ENCODE measurements around the gene SPHK2. TPM values are rescaled to one million over a fixed set of nuclear protein-coding genes. Genes with fewer than 3 reads are reported as not detected.
A peak's percentile ranks its signal among the peaks of the same experiment; 100 is the strongest.

SPHK2 gene
- total RNA-seq, 2 experiments from 2014 or later: 18.2 to 33.3 TPM

- no peak for TF ChIP-seq EZH2phosphoT487 (IDR thresholded peaks at IDR 0.05; ENCODE audit: borderline replicate concordance, low read depth, low read length)
- TF ChIP-seq CTCF (conservative IDR thresholded peaks at IDR 0.05; ENCODE audit: low read length): no peak
- Histone ChIP-seq H3K27ac (ENCODE audit: low read depth, low read length, poor library complexity, severe bottlenecking) (peak within 1 kb of the TSS; percentile 42), H3K4me2 (ENCODE audit: low read length) (peak within 1 kb of the TSS; percentile 93), H2AFZ (ENCODE audit: low read length) (no peak within 1 kb of the TSS), H3K9me3 (ENCODE audit: low read length) (no peaks in the 10 kb centered on the region), H3K36me3 (ENCODE audit: insufficient read depth, low read length) (peaks cover 79% of the 10 kb centered on the region), H3K9me2 (ENCODE audit: insufficient read depth, low read length) (no peaks in the 10 kb centered on the region), H3K4me3 (ENCODE audit: low read depth, low read length, poor library complexity, severe bottlenecking) (peak within 1 kb of the TSS; percentile 88), H4K20me1 (ENCODE audit: insufficient read depth, low read length) (peaks cover 27% of the 10 kb centered on the region), H3K79me2 (ENCODE audit: insufficient read depth, low read depth, low read length) (peaks cover 32% of the 10 kb centered on the region), H3K4me1 (ENCODE audit: insufficient read depth, low read length, poor library complexity, severe bottlenecking) (peaks cover 34% of the 10 kb centered on the region)
- POLR2A ChIA-PET: no interaction called here
- CTCF ChIA-PET (ENCODE audit: unreplicated experiment): no interaction called here
- no TSS peak for BruUV-seq (replicated peaks)
- no peak for DNase-seq (ENCODE audit: low spot score)
- intact Hi-C loops (cut with micrococcal nuclease; ENCODE audit: unreplicated experiment): no loop called here
These were observed 4.7 kb upstream of the SPHK2 start, which contains the start of gene FAM83E for GRCh38 chr19:48614436-48615230. FAM83E (minus strand) TSS chr19:48615076; CDS start chr19:48613372, 1,704 bp downstream.

- no peak for TF ChIP-seq EZH2phosphoT487 (IDR thresholded peaks at IDR 0.05; ENCODE audit: borderline replicate concordance, low read depth, low read length)
- no peak for TF ChIP-seq CTCF (conservative IDR thresholded peaks at IDR 0.05; ENCODE audit: low read length)
- ChIA-PET CTCF (ENCODE audit: unreplicated experiment) (no interaction called here), POLR2A (no interaction called here)
- DNase-seq (ENCODE audit: low spot score): no peak
- peaks cover 74% of the 10 kb centered on the region for H3K36me3 ChIP-seq (ENCODE audit: insufficient read depth, low read length)
- H3K9me3 ChIP-seq (ENCODE audit: low read length): no peaks in the 10 kb centered on the region
- peak overlapping the region; percentile 88 for H3K4me3 ChIP-seq (ENCODE audit: low read depth, low read length, poor library complexity, severe bottlenecking)
- no peaks in the 10 kb centered on the region for H3K9me2 ChIP-seq (ENCODE audit: insufficient read depth, low read length)
- H3K27ac ChIP-seq (ENCODE audit: low read depth, low read length, poor library complexity, severe bottlenecking): peak overlapping the region; percentile 42
- H2AFZ ChIP-seq (ENCODE audit: low read length): no peak overlapping the region
- H3K79me2 ChIP-seq (ENCODE audit: insufficient read depth, low read depth, low read length): peaks cover 40% of the 10 kb centered on the region
- peaks cover 41% of the 10 kb centered on the region for H3K4me1 ChIP-seq (ENCODE audit: insufficient read depth, low read length, poor library complexity, severe bottlenecking)
- peak overlapping the region; percentile 93 for H3K4me2 ChIP-seq (ENCODE audit: low read length)
- intact Hi-C loops (cut with micrococcal nuclease; ENCODE audit: unreplicated experiment): no loop called here
- H4K20me1 ChIP-seq (ENCODE audit: insufficient read depth, low read length): peaks cover 27% of the 10 kb centered on the region
- no TSS peak for BruUV-seq (replicated peaks)
These were observed 3.9 kb upstream of the SPHK2 start for GRCh38 chr19:48615231-48616040.

Measured in OCI-LY7 (cell line).